Endothelial cell of umbilical vein (primary cell): ENCODE data around the gene BTN2A1. TPM values are rescaled to one million over a fixed set of nuclear protein-coding genes. Genes with fewer than 3 reads are reported as not detected.

ENCODE experiments used
- BruUV-seq: library from RNA; stranded (reverse); fragments of 400-500 nt; replicated peaks from 2 replicates; lab custom pipeline; 2021; lab: Mats Ljungman, UMichigan
- CTCF ChIA-PET: fragments of 300-600, 350-600 bp; sonication (Branson Sonifier 250); formaldehyde crosslinking; loops from one replicate; lab custom pipeline; 2021; ENCODE audit warnings: antibody characterized with exemption, inconsistent platforms; lab: Charles Lee
- POLR2A ChIA-PET: fragments of 300-600, 350-600 bp; sonication (Branson Sonifier 250); formaldehyde crosslinking; loops from one replicate; lab custom pipeline; 2021; ENCODE audit warnings: antibody characterized with exemption, inconsistent platforms; lab: Charles Lee
- DNase-seq: peaks from one replicate; pipeline ENCODE4 v3.0.0-alpha.2; 2011; ENCODE audit warnings: low read depth, low spot score
- FAIRE-seq: peaks from 2 replicates; lab custom pipeline; 2011; peaks lifted over from hg19 to GRCh38; lab: Jason Lieb, UNC
- H2AFZ ChIP-seq: 2 replicates; pipeline ENCODE4 v1.6.0; 2012; ENCODE audit warnings: low read depth, low read length, control low read depth, inconsistent platforms
- H3K27ac ChIP-seq: 2 replicates; pipeline ENCODE4 v1.5.1; 2011; ENCODE audit warnings: low read depth, mild to moderate bottlenecking, control low read depth, low read length, moderate library complexity; ENCODE audit not compliant: insufficient read depth
- H3K27me3 ChIP-seq, 2 experiments: 2 replicates each; pipeline versions ENCODE4 v1.6.0 to v1.6.1; 2011; ENCODE audit warnings: low read length in 2 of 2, mixed read lengths in 1 of 2; ENCODE audit not compliant: control insufficient read depth in 2 of 2, insufficient read depth in 2 of 2
- H3K36me3 ChIP-seq, 2 experiments: 2 replicates in 1 of 2; 3 replicates in 1 of 2; pipeline ENCODE4 v1.5.1; 2011; ENCODE audit warnings: low read length in 2 of 2, mild to moderate bottlenecking in 1 of 2, moderate library complexity in 1 of 2; ENCODE audit not compliant: control insufficient read depth in 2 of 2, insufficient read depth in 2 of 2; ENCODE audit errors: extremely low read depth in 1 of 2
- H3K4me1 ChIP-seq: 3 replicates; pipeline ENCODE4 v1.5.1; 2011; ENCODE audit warnings: mild to moderate bottlenecking, low read length; ENCODE audit not compliant: control insufficient read depth, insufficient read depth; ENCODE audit errors: extremely low read depth
- H3K4me2 ChIP-seq: 2 replicates; pipeline ENCODE4 v1.6.1; 2011; ENCODE audit warnings: low read length, control low read depth, mixed read lengths; ENCODE audit not compliant: insufficient read depth
- H3K4me3 ChIP-seq, 3 experiments: fragments of 200-600 bp in 1 of 3; sonication (generic), shearing (Covaris generic) in 1 of 3; replicated peaks in 1 of 3; 2 replicates each; pipeline ENCODE4 v1.5.1; 2011 to 2016; ENCODE audit warnings: control low read depth in 3 of 3, low read length in 3 of 3, mild to moderate bottlenecking in 2 of 3, inconsistent platforms in 1 of 3, low read depth in 1 of 3, moderate library complexity in 1 of 3; ENCODE audit not compliant: insufficient read depth in 1 of 3
- H3K79me2 ChIP-seq: 2 replicates; pipeline ENCODE4 v1.6.0; 2012; ENCODE audit warnings: low read length, inconsistent platforms; ENCODE audit not compliant: control insufficient read depth, insufficient read depth
- H3K9ac ChIP-seq: replicated peaks from 2 replicates; pipeline ENCODE3; 2011; ENCODE audit warnings: low read length, control low read depth; ENCODE audit not compliant: insufficient read depth; ENCODE audit errors: extremely low read depth
- H3K9me1 ChIP-seq: replicated peaks from 3 replicates; pipeline ENCODE4 v1.6.0; 2011; ENCODE audit warnings: mild to moderate bottlenecking, low read length; ENCODE audit not compliant: control insufficient read depth, insufficient read depth; ENCODE audit errors: extremely low read depth
- H3K9me3 ChIP-seq: replicated peaks from 2 replicates; pipeline ENCODE4 v1.5.1; 2012; ENCODE audit warnings: low read length, inconsistent platforms; ENCODE audit not compliant: control insufficient read depth, insufficient read depth
- H4K20me1 ChIP-seq: replicated peaks from 2 replicates; pipeline ENCODE3; 2011; ENCODE audit warnings: mild to moderate bottlenecking, low read length; ENCODE audit not compliant: control insufficient read depth, insufficient read depth; ENCODE audit errors: extremely low read depth
- CTCF ChIP-seq, 2 donors: IDR thresholded peaks; 1 replicate in 1 of 2; 2 replicates in 1 of 2; pipeline ENCODE4 v1.5.1; 2011; ENCODE audit warnings: low read length in 2 of 2, mild to moderate bottlenecking in 2 of 2, moderate library complexity in 2 of 2, control low read depth in 1 of 2, inconsistent platforms in 1 of 2, low read depth in 1 of 2; ENCODE audit not compliant: insufficient read depth in 1 of 2; ENCODE audit errors: extremely low read depth in 1 of 2
- EZH2 ChIP-seq: IDR thresholded peaks from 2 replicates; pipeline ENCODE4 v1.6.1; 2012; ENCODE audit warnings: borderline replicate concordance, low read depth, mild to moderate bottlenecking, moderate library complexity, low read length, inconsistent platforms; ENCODE audit not compliant: severe bottlenecking
- JUN ChIP-seq: IDR thresholded peaks from 2 replicates; pipeline ENCODE4 v1.6.1; 2011; ENCODE audit warnings: borderline replicate concordance, low read depth; ENCODE audit not compliant: insufficient read length, insufficient read depth
- MYC ChIP-seq: IDR thresholded peaks from one replicate; pipeline ENCODE4 v1.6.1; 2011; ENCODE audit warnings: mild to moderate bottlenecking, low read depth, low read length
- POLR2A ChIP-seq: IDR thresholded peaks from 2 replicates; pipeline ENCODE4 v1.6.1; 2012; ENCODE audit warnings: low read depth, mild to moderate bottlenecking, control low read depth, low read length
- POLR2AphosphoS5 ChIP-seq: IDR thresholded peaks from 2 replicates; pipeline ENCODE4 v1.6.1; 2012; ENCODE audit warnings: low read depth, mild to moderate bottlenecking, control low read depth, low read length, moderate library complexity; ENCODE audit not compliant: insufficient read depth
- dilution Hi-C: fragments of 300-500 bp; cut with MboI; formaldehyde crosslinking; loops from one replicate; pipeline ENCODE4 v1.15.0; 2019; ENCODE audit warnings: low sequenced_read_pairs; ENCODE audit not compliant: extremely low pct_ligation_motif_present
- intact Hi-C: fragments of 100-400 bp; cut with micrococcal nuclease; formaldehyde crosslinking; loops from one replicate; pipeline ENCODE4 v1.10.0; 2022
- polyA plus RNA-seq, 4 experiments: library from polyadenylated mRNA; depleted of rRNA in 3 of 4; stranded (reverse) in 3 of 4; unstranded in 1 of 4; fragments of >200 nt; gene quantifications; 2 replicates each; pipeline versions ENCODE4 v1.2.1 to v1.2.3, GENCODE V29; 2011 to 2012; ENCODE audit warnings: missing spikeins in 1 of 4
- total RNA-seq: library from RNA; stranded (reverse); gene quantifications from 2 replicates; pipeline ENCODE4 v1.2.3, GENCODE V29; 2021

Gene BTN2A1
- total and polyA plus RNA-seq, 2 donors (not counting 3 experiments of a cell fraction or from before 2014, with no cell fraction given) = 25.1 to 31.9 TPM

- H3K79me2 ChIP-seq = no peaks in the 10 kb centered on the region
- intact Hi-C loops = no loop called here
- dilution Hi-C loops = no loop called here
- no TSS peak for BruUV-seq
- no peaks in the 10 kb centered on the region for H3K4me1 ChIP-seq
- H3K9me1 ChIP-seq = no peaks in the 10 kb centered on the region
- no peak overlapping the region for H2AFZ ChIP-seq
- H3K4me3 ChIP-seq = no peak overlapping the region
- no peak for FAIRE-seq
- DNase-seq = no peak
- no peak overlapping the region for H3K27ac ChIP-seq
- H3K27me3 ChIP-seq = peaks cover 3 to 18% of the 10 kb centered on the region in 2 experiments
- no peaks in the 10 kb centered on the region for H3K36me3 ChIP-seq
- ChIA-PET POLR2A (no interaction called here), CTCF (interaction anchor here (1.1 kb wide), 1 partner anchor 10 kb away, joined by 3 read pairs; no protein-coding TSS in a partner anchor)
- no peak overlapping the region for H3K9ac ChIP-seq
- H3K9me3 ChIP-seq = no peaks in the 10 kb centered on the region
- no peak for TF ChIP-seq POLR2AphosphoS5
- TF ChIP-seq POLR2A = no peak
- no peak for TF ChIP-seq CTCF (IDR thresholded peaks at IDR 0.05; ENCODE audit: extremely low read depth in 1 of 2, insufficient read depth in 1 of 2, low read depth in 1 of 2, low read length in 2 of 2)
- no peak for TF ChIP-seq JUN
- TF ChIP-seq EZH2 = no peak
- no peak for TF ChIP-seq MYC
- no peaks in the 10 kb centered on the region for H4K20me1 ChIP-seq
- no peak overlapping the region for H3K4me2 ChIP-seq
Observed at GRCh38 chr6:26483727-26484126, 26.0 kb downstream of the BTN2A1 start.

GRCh38 chr6:26484161-26484560 lies 26.4 kb downstream of the BTN2A1 start:
- Histone ChIP-seq H3K27me3 (peaks cover 3 to 22% of the 10 kb centered on the region in 2 experiments), H3K9me3 (no peaks in the 10 kb centered on the region), H3K79me2 (no peaks in the 10 kb centered on the region), H3K9me1 (no peaks in the 10 kb centered on the region), H4K20me1 (no peaks in the 10 kb centered on the region), H3K4me2 (no peak overlapping the region), H3K4me1 (no peaks in the 10 kb centered on the region), H3K27ac (no peak overlapping the region), H3K4me3 (no peak overlapping the region), H3K36me3 (no peaks in the 10 kb centered on the region), H3K9ac (no peak overlapping the region), H2AFZ (no peak overlapping the region)
- no TSS peak for BruUV-seq
- CTCF ChIA-PET = interaction anchor here (1.5 kb wide), 1 partner anchor 143 kb away, joined by 6 read pairs; no protein-coding TSS in a partner anchor
- DNase-seq (no peak), FAIRE-seq (no peak)
- TF ChIP-seq CTCF (IDR thresholded peaks at IDR 0.05; ENCODE audit: extremely low read depth in 1 of 2, insufficient read depth in 1 of 2, low read depth in 1 of 2, low read length in 2 of 2) (no peak), POLR2A (no peak)
- POLR2A ChIA-PET = no interaction called here
- intact Hi-C loops = no loop called here
- dilution Hi-C loops = no loop called here
